Aortic smooth muscle cell (primary cell): Measurements from ENCODE around the gene LYZ. TPM values are rescaled to one million over a fixed set of nuclear protein-coding genes. Genes with fewer than 3 reads are reported as not detected.

ENCODE experiments used
- total RNA-seq: library from RNA; depleted of rRNA; stranded (reverse); fragments of >200 nt; gene quantifications from 2 replicates; pipeline ENCODE4 v1.2.3, GENCODE V29; 2014

The LYZ gene
- total RNA-seq, result 0.19 and 0.53 TPM in 2 replicates

GRCh38 chr12:69348162-69348938 lies at the start of gene LYZ:
TSS of gene LYZ (plus strand) at chr12:69348381. CDS start at chr12:69348409, 28 bp downstream.

GRCh38 chr12:69359531-69360347 lies 11.6 kb downstream of the LYZ start, which contains the start of gene YEATS4:
TSS of gene YEATS4 (plus strand) at chr12:69359743. CDS start at chr12:69359973, 230 bp downstream.

Other genes with a start within 250 kb of the LYZ start
- gene CPSF6, start 108.8 kb upstream of the LYZ start, total RNA-seq, result 23.0 and 26.8 TPM in 2 replicates
- 9.5 and 10.3 TPM in 2 replicates for gene YEATS4, start 11.4 kb downstream of the LYZ start, total RNA-seq
- gene FRS2, start 122.0 kb downstream of the LYZ start, total RNA-seq, result 24.7 and 34.5 TPM in 2 replicates
- 141 and 178 TPM in 2 replicates for gene CCT2, start 237.1 kb downstream of the LYZ start, total RNA-seq